ENCODE data around the gene AGBL5. TPM values are rescaled to one million over a fixed set of nuclear protein-coding genes. Genes with fewer than 3 reads are reported as not detected.

The AGBL5 gene
- total and polyA plus RNA-seq, 2 of the 13 experiments (the other 11 are each of a cell fraction or from before 2014, with no cell fraction given), result 55.9 to 73.3 TPM

DNA sequence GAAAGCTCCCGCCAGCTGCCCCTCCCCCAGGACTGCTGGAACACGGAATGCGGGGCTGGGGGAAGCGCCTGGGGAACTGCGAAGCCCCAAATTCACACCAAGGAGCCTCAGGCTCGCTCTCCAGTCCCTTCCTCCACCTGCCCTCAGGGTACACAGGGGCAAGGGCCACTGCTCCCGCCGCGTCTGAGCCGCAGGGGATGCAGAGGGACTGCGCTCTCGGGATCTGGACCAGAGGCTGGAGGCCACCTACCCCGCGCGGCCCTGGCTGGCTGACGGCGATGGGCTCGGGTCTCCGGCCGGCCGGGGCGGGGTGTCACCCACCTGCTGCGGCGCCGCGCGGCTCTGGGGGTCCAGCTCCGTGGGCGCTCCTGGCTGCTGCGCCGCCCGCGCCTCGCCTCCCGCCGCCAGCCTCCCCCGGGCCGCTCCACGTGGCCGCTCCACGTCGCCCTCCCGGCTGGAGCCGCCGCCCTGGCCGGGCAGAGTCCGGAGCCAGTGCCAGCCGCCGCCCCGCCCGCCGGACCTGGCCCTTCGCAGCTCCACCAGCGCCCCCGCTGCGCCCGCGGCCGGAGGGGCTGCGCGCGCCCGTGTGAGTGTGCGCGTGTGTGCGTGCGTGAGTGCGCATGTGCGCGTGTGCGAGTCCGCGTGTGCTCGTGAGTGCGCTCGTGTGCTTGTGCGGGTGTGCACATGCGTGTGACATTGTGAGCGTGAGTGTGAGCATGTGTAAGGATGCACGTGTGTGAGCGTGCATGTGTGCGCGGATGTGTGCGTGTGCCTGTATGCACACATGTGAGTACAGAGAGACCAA, 67.3 kb downstream of the AGBL5 start, which contains the start of gene CGREF1 (continued):
- TF ChIP-seq MYC (CRISPR knock-in tag; IDR thresholded peaks at IDR 0.05; ENCODE audit: borderline replicate concordance) (peak; percentile 76; the same call in 1 of the 2 replicates), ZBTB20 (CRISPR knock-in tag; IDR thresholded peaks at IDR 0.05; ENCODE audit: borderline replicate concordance, low read depth) (0 out of 2 replicates have a peak, but pooled peaks have one; percentile 13), ZNF891 (CRISPR knock-in tag; IDR thresholded peaks at IDR 0.05) (no peak; the same call in 1 of the 2 replicates), MXI1 (IDR thresholded peaks at IDR 0.05; ENCODE audit: borderline replicate concordance, low read depth, low read length) (peak; percentile 62; the same call in 1 of the 3 replicates), ZNF800 (CRISPR knock-in tag; IDR thresholded peaks at IDR 0.05) (0 out of 2 replicates have a peak, but pooled peaks have one; percentile 28), ZBTB21 (CRISPR knock-in tag; IDR thresholded peaks at IDR 0.05) (no peak), MAX (IDR thresholded peaks at IDR 0.05) (peak; percentile 92), CBX2 (IDR thresholded peaks at IDR 0.05; ENCODE audit: low read depth, low read length) (no peak), CBX2 (CRISPR knock-in tag; IDR thresholded peaks at IDR 0.05; ENCODE audit: low read depth) (no peak), ZNF431 (CRISPR knock-in tag; IDR thresholded peaks at IDR 0.05; ENCODE audit: borderline replicate concordance, low read depth) (0 out of 2 replicates have a peak, but pooled peaks have one; percentile 69), ZNF275 (CRISPR knock-in tag; IDR thresholded peaks at IDR 0.05; ENCODE audit: borderline replicate concordance) (no peak), ZNF12 (CRISPR knock-in tag; IDR thresholded peaks at IDR 0.05) (no peak), PATZ1 (CRISPR knock-in tag; IDR thresholded peaks at IDR 0.05) (peak; percentile 7; the same call in 1 of the 2 replicates), ZBTB39 (CRISPR knock-in tag; IDR thresholded peaks at IDR 0.05) (0 out of 2 replicates have a peak, but pooled peaks have one; percentile 24), ARHGAP35 (CRISPR knock-in tag; IDR thresholded peaks at IDR 0.05; ENCODE audit: borderline replicate concordance) (no peak), ZBTB38 (CRISPR knock-in tag; IDR thresholded peaks at IDR 0.05) (peak; percentile 90), ARNT2 (CRISPR knock-in tag; IDR thresholded peaks at IDR 0.05; ENCODE audit: low read depth) (peak; percentile 67; the same call in 1 of the 2 replicates), BORCS8-MEF2B (CRISPR knock-in tag; IDR thresholded peaks at IDR 0.05) (no peak), ZNF546 (CRISPR knock-in tag; conservative IDR thresholded peaks at IDR 0.05) (no peak)
- TF ChIP-seq, protein P1, sequence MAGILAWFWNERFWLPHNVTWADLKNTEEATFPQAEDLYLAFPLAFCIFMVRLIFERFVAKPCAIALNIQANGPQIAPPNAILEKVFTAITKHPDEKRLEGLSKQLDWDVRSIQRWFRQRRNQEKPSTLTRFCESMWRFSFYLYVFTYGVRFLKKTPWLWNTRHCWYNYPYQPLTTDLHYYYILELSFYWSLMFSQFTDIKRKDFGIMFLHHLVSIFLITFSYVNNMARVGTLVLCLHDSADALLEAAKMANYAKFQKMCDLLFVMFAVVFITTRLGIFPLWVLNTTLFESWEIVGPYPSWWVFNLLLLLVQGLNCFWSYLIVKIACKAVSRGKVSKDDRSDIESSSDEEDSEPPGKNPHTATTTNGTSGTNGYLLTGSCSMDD (CRISPR knock-in tag; IDR thresholded peaks at IDR 0.05), result no peak

All from HepG2 (cell line).